Activated CD4-positive, alpha-beta T cell treated with anti-CD3 and anti-CD28 coated beads for 36 hours (primary cell): ENCODE data around the gene GPR160. TPM values are rescaled to one million over a fixed set of nuclear protein-coding genes. Genes with fewer than 3 reads are reported as not detected.

Experiments used
- ATAC-seq: fragments of 200-7000 bp; cut with Tn5 transposase; one replicate; pipeline ENCODE4 v1.10.0; 2021; ENCODE audit warnings: mild to moderate bottlenecking, moderate library complexity
- CTCF ChIA-PET: fragments of 350-600 bp; sonication (Branson Sonifier 250); formaldehyde crosslinking; loops from one replicate; lab custom pipeline; 2021; ENCODE audit warnings: antibody characterized with exemption; lab: Charles Lee
- POLR2A ChIA-PET: fragments of 350-600 bp; sonication (Branson Sonifier 250); formaldehyde crosslinking; loops from one replicate; lab custom pipeline; 2021; ENCODE audit warnings: antibody characterized with exemption, inconsistent platforms; lab: Charles Lee
- DNase-seq: peaks from one replicate; pipeline ENCODE4 v3.0.0-alpha.2; 2020
- H3K27ac Mint-ChIP-seq: one replicate; pipeline ENCODE4 v1.8.0; 2021; ENCODE audit warnings: mixed read lengths
- H3K27me3 Mint-ChIP-seq: one replicate; pipeline ENCODE4 v1.8.0; 2021; ENCODE audit warnings: mixed read lengths
- H3K36me3 Mint-ChIP-seq: one replicate; pipeline ENCODE4 v1.8.0; 2021; ENCODE audit warnings: low read depth, mixed read lengths
- H3K4me1 Mint-ChIP-seq: one replicate; pipeline ENCODE4 v1.8.0; 2021; ENCODE audit warnings: mixed read lengths
- H3K4me3 Mint-ChIP-seq: one replicate; pipeline ENCODE4 v1.8.0; 2021; ENCODE audit warnings: mild to moderate bottlenecking, moderate library complexity, mixed read lengths
- H3K9me3 Mint-ChIP-seq: one replicate; pipeline ENCODE4 v1.8.0; 2021; ENCODE audit warnings: low read depth, mixed read lengths
- intact Hi-C, 2 experiments: fragments of 100-400 bp; cut with DNase I in 1 of 2; cut with micrococcal nuclease in 1 of 2; formaldehyde crosslinking; loops; one replicate each; pipeline versions ENCODE4 v1.14.2 to v1.15.1; 2022 to 2024; cut with DNase I, micrococcal nuclease
- total RNA-seq, 2 experiments: library from RNA; stranded (reverse); gene quantifications; one replicate each; pipeline ENCODE4 v1.2.3, GENCODE V29; 2021

The GPR160 gene, protein sequence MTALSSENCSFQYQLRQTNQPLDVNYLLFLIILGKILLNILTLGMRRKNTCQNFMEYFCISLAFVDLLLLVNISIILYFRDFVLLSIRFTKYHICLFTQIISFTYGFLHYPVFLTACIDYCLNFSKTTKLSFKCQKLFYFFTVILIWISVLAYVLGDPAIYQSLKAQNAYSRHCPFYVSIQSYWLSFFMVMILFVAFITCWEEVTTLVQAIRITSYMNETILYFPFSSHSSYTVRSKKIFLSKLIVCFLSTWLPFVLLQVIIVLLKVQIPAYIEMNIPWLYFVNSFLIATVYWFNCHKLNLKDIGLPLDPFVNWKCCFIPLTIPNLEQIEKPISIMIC
- 10 to 100 TPM in 1 of 2 experiments, 1 to 10 TPM in 1; 9.4 to 11.1 TPM for total RNA-seq

DNA sequence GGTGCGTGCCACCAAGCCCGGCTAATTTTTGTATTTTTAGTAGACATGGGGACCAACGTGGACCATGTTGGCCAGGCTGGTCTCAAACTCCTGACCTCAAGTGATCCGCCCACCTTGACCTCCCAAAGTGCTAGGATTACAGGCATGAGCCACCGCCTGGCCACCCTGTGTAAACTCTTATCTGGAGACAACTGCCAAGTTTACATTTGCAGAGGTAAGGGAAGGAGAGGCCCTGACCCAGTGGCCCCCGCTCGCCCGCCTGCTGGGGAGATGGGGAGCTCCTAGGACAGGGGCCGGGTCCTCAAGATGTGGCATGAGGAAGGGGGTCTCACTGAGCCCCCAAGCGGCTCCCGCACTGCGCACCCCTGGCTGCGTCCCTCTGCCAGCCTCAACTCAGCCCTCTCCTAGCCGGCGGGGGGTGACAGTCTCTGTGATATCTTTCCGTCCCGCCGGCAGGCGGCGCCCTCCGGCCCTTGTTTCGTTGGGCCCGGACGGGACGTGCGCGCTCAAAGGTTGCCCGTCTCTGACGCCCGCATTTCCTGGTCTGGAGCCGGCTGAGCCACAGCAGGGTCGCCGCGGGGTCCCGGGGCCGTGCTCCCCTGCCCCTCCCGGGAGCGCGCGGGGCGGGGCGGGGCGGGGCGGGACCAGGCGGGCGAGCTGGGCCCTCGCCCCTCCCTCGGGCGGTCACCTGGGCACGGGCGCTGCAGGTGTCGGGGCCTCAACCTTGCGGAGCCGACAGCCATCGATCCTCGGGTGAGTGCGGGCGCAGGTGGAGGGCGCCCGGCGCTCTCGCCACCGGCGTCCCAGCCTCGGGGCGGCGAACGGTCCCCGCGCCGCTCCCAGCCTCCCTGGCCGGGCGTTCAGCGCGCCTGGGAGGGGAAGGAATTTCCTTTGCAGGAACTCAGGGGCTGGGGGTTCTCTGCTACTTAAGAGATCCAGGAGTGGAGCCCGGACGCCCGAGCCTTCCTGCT is at the start of gene GPR160:
GPR160 (plus strand) TSS at position 533 of the 971 bp plus-strand sequence. CDS start 45,978 bp downstream, outside the sequence.
- intact Hi-C loops: loop anchor here (1.0 to 5.0 kb wide), 10 partner anchors 17 to 320 kb away; partner anchors contain the start of genes LRRC34 (in 1 of the 2), LRRIQ4 (in 1 of the 2), PHC3 (in 1 of the 2) and SEC62 (in 1 of the 2)
- Mint-ChIP-seq H3K9me3 (no peaks in the 10 kb centered on the region), H3K4me3 (peak within 1 kb of the TSS; percentile 79), H3K36me3 (no peaks in the 10 kb centered on the region), H3K27ac (no peak within 1 kb of the TSS), H3K27me3 (no peaks in the 10 kb centered on the region), H3K4me1 (peaks cover 19% of the 10 kb centered on the region)
- DNase-seq (peak; percentile 92), ATAC-seq (peak; percentile 92)
- ChIA-PET POLR2A (no interaction called here), CTCF (interaction anchor here (0.5 to 1.8 kb wide), 4 partner anchors 16 to 63 kb away, joined by 3 to 4 read pairs (median 4); no protein-coding TSS in a partner anchor)

DNA sequence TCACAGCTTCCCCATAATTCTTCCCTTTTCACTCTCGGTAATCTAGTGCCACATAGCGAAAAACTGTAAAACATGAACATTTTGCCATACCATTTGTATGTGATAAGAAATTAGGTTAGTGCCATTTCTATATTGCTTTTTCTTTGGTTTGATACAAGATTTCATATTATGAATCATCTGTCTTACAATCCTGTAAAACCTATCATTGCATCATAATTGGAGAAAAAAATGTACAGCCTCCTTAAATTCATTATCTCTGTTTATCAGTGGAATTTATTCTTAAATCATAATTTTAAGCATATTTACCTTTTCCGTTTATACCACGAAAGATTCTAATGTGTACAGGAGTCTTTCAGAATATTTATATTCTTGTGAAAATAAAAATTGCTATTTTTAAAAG is 47.4 kb upstream of the GPR160 start:
- ATAC-seq: no peak
- POLR2A ChIA-PET: no interaction called here
- H3K27ac Mint-ChIP-seq: no peak overlapping the region
- peaks cover 18% of the 10 kb centered on the region for H3K36me3 Mint-ChIP-seq
- peaks cover 6% of the 10 kb centered on the region for H3K4me1 Mint-ChIP-seq
- no peak for DNase-seq
- CTCF ChIA-PET: interaction anchor here (2.1 kb wide), 1 partner anchor 30 kb away, joined by 6 read pairs; no protein-coding TSS in a partner anchor
- intact Hi-C loops: no loop called here
- H3K4me3 Mint-ChIP-seq: no peak overlapping the region
- H3K9me3 Mint-ChIP-seq: no peaks in the 10 kb centered on the region
- H3K27me3 Mint-ChIP-seq: no peaks in the 10 kb centered on the region

DNA sequence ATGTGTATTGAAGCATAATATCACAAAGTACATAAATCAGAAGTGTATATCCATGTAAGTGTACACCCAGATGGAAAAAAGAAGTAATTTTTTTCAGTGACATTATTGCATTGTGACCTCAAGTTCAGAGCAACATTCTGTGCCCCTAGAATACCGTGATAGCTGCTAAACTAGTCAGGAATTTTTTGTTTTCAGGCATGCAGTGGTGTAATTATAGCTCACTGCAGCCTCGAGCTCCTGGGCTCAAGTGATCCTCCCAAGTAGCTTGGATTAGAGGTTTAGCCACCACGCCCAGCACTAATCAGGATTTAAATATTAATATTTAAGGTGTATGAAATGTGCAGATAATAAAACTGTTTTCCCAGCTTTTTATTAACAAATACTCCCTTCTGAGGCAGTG is 45.6 kb upstream of the GPR160 start:
- H3K27me3 Mint-ChIP-seq: no peaks in the 10 kb centered on the region
- peaks cover 21% of the 10 kb centered on the region for H3K36me3 Mint-ChIP-seq
- intact Hi-C loops: no loop called here
- POLR2A ChIA-PET: interaction anchor here (0.6 kb wide), 1 partner anchor 355 kb away, joined by 4 read pairs; no protein-coding TSS in a partner anchor
- no peaks in the 10 kb centered on the region for H3K9me3 Mint-ChIP-seq
- no peak for DNase-seq
- ATAC-seq: no peak
- H3K27ac Mint-ChIP-seq: no peak overlapping the region
- no peak overlapping the region for H3K4me3 Mint-ChIP-seq
- peaks cover 6% of the 10 kb centered on the region for H3K4me1 Mint-ChIP-seq
- CTCF ChIA-PET: interaction anchor here (0.6 to 0.8 kb wide), 3 partner anchors 16 to 201 kb away, joined by 3 read pairs; no protein-coding TSS in a partner anchor

DNA sequence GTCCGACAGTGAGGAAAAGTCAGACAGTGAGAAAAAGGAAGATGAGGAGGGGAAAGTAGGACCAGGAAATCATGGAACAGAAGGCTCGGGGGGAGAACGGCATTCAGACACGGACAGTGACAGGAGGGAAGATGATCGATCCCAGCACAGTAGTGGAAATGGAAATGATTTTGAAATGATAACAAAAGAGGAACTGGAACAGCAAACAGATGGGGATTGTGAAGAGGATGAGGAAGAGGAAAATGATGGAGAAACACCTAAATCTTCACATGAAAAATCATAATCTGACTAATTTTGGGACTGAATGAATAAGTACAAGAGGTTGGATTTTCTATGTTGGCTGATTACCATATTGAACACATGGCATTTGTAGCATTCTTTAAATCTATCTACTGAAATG is 45.0 kb upstream of the GPR160 start:
- Mint-ChIP-seq H3K27me3 (no peaks in the 10 kb centered on the region), H3K4me3 (no peak overlapping the region), H3K27ac (peak overlapping the region; percentile 8), H3K36me3 (peaks cover 25% of the 10 kb centered on the region), H3K9me3 (no peaks in the 10 kb centered on the region), H3K4me1 (peaks cover 6% of the 10 kb centered on the region)
- CTCF ChIA-PET: interaction anchor here (0.8 to 1.7 kb wide), 2 partner anchors 16 to 130 kb away, joined by 3 to 5 read pairs; no protein-coding TSS in a partner anchor
- intact Hi-C loops: no loop called here
- no peak for DNase-seq
- POLR2A ChIA-PET: no interaction called here
- ATAC-seq: no peak

DNA sequence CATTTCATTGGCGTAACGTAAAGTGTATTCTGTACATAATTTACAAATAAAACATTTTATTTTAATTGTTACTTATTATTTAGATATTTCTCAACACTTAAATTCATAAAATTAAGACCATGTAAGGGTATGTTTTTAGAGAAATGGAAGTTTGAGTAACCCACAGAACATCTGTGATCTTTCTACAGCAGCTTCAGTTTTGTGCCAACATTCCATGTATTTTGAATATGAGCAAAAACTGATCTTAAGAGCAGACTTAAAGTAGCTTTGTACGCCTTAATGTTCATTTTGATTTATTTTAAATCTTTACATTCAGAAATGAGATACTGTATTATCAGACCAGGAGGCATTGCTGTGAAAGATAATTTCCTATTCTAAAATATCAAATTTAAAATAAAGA is 44.0 kb upstream of the GPR160 start:
- no peak overlapping the region for H3K27ac Mint-ChIP-seq
- ChIA-PET POLR2A (interaction anchor here (0.7 kb wide), 1 partner anchor 18 kb away, joined by 3 read pairs; no protein-coding TSS in a partner anchor), CTCF (interaction anchor here (0.8 to 1.7 kb wide), 2 partner anchors 14 to 17 kb away, joined by 3 to 5 read pairs; no protein-coding TSS in a partner anchor)
- ATAC-seq (no peak), DNase-seq (no peak)
- no peak overlapping the region for H3K4me3 Mint-ChIP-seq
- H3K4me1 Mint-ChIP-seq: peaks cover 10% of the 10 kb centered on the region
- intact Hi-C loops: no loop called here
- H3K36me3 Mint-ChIP-seq: peaks cover 26% of the 10 kb centered on the region
- no peaks in the 10 kb centered on the region for H3K27me3 Mint-ChIP-seq
- no peaks in the 10 kb centered on the region for H3K9me3 Mint-ChIP-seq

DNA sequence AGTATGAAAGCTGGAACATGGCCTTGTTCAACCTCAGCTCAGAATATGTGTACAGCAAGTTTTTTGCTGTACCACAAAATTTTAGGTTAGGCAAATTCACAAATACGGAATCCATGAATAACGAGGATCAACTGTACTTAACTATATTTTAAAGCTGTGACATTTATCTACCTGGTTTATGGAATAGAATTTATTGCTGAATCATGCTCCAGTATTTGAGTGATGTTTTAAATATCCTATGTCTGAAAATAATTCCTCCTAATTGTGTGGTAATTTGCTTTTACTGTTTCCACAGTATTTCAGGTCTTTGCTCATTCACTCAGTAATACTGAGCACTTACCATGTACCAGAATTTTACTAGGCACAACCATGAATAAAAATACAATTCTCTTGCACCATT is 41.7 kb upstream of the GPR160 start:
- no peak for DNase-seq
- H3K4me1 Mint-ChIP-seq: peaks cover 22% of the 10 kb centered on the region
- POLR2A ChIA-PET: no interaction called here
- ATAC-seq: no peak
- no peak overlapping the region for H3K27ac Mint-ChIP-seq
- peaks cover 2% of the 10 kb centered on the region for H3K9me3 Mint-ChIP-seq
- peaks cover 28% of the 10 kb centered on the region for H3K36me3 Mint-ChIP-seq
- H3K27me3 Mint-ChIP-seq: no peaks in the 10 kb centered on the region
- H3K4me3 Mint-ChIP-seq: no peak overlapping the region
- intact Hi-C loops: no loop called here
- CTCF ChIA-PET: interaction anchor here (1.0 kb wide), 1 partner anchor 10 kb away, joined by 4 read pairs; no protein-coding TSS in a partner anchor

DNA sequence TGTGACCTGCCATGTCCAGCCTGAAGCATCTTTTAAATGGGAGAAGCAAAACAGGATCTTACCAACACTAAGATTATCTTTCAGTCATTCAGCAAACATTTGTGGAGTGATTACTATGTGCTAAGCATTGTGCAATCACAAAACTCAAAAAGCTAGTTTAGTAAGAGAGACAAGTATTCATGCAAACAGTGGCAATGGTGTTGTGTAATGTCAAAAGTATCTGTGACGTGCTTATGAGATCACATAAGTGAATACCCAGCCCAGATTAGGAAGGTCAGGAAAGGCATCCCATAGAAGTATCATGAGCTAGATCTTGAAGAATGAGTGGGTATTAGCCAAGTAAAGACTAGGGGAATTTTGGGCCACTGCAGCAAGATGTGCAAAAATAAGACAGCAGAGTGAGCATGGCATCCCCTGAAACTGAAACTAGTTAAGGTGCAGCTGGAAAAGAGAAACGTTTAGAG is 39.1 kb upstream of the GPR160 start:
- peaks cover 21% of the 10 kb centered on the region for H3K36me3 Mint-ChIP-seq
- H3K9me3 Mint-ChIP-seq: peaks cover 2% of the 10 kb centered on the region
- no peaks in the 10 kb centered on the region for H3K27me3 Mint-ChIP-seq
- ATAC-seq (peak; percentile 61), DNase-seq (peak; percentile 24)
- CTCF ChIA-PET: interaction anchor here (0.6 kb wide), 1 partner anchor 222 kb away, joined by 3 read pairs; no protein-coding TSS in a partner anchor
- POLR2A ChIA-PET: no interaction called here
- H3K4me3 Mint-ChIP-seq: no peak overlapping the region
- intact Hi-C loops: loop anchor here (1.0 to 2.0 kb wide), 5 partner anchors 31 to 258 kb away; partner anchors contain the start of gene SEC62 (in 1 of the 2)
- H3K27ac Mint-ChIP-seq: peak overlapping the region; percentile 89
- peaks cover 36% of the 10 kb centered on the region for H3K4me1 Mint-ChIP-seq

DNA sequence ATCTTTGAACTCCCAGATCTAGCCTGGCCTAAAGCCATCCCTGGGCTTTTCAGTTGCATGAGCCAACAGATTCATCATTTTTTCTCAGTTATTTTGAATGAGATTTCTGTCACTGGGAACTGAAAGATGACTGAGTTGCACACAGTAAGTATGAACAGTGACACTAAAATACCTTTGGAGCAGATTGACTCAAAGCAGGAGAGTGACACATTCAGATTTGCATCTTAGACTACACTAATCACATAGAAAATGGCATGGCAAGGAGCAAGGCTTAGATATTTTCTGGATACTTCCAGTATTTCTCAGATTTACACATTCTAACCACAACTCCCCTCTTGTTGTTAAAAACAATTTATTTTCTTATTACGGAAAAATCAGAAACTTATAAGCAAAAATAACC is 38.4 kb upstream of the GPR160 start:
- Mint-ChIP-seq H3K27me3 (no peaks in the 10 kb centered on the region), H3K4me3 (no peak overlapping the region), H3K4me1 (peaks cover 41% of the 10 kb centered on the region), H3K9me3 (peaks cover 2% of the 10 kb centered on the region), H3K36me3 (peaks cover 21% of the 10 kb centered on the region), H3K27ac (peak overlapping the region; percentile 89)
- ChIA-PET CTCF (interaction anchor here (1.1 kb wide), 2 partner anchors 10 to 32 kb away, joined by 3 to 4 read pairs; partner anchors contain the start of gene SEC62), POLR2A (no interaction called here)
- intact Hi-C loops: loop anchor here (1.0 to 2.0 kb wide), 5 partner anchors 32 to 257 kb away; partner anchors contain the start of gene SEC62 (in 1 of the 2)
- ATAC-seq (peak; percentile 94), DNase-seq (peak; percentile 49)

DNA sequence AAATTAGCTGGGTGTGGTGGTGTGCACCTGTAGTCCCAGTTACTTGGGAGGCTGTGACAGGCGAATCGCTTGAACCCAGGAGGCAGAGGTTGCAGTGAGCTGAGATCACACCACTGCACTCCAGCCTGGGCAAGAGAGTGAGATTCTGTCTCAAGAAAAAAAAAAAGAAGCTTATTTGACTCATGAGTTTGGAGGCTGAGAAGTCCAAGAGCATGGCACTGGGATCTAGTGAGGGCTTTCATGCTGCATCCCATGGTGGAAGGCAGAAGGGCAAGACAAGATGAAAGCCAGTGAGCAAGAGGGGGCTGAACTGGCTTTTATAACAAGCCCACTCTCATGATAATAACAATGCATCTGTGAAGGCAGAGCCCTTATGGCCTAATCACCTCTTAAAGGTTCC is 37.7 kb upstream of the GPR160 start:
- intact Hi-C loops: no loop called here
- CTCF ChIA-PET: interaction anchor here (0.6 to 1.1 kb wide), 5 partner anchors 9 to 64 kb away, joined by 3 to 4 read pairs (median 3); partner anchors contain the start of gene SEC62
- H3K27me3 Mint-ChIP-seq: no peaks in the 10 kb centered on the region
- ATAC-seq (no peak), DNase-seq (no peak)
- H3K9me3 Mint-ChIP-seq: peaks cover 2% of the 10 kb centered on the region
- no peak overlapping the region for H3K27ac Mint-ChIP-seq
- peaks cover 41% of the 10 kb centered on the region for H3K4me1 Mint-ChIP-seq
- POLR2A ChIA-PET: interaction anchor here (0.6 kb wide), 1 partner anchor 423 kb away, joined by 6 read pairs; no protein-coding TSS in a partner anchor
- H3K36me3 Mint-ChIP-seq: peaks cover 21% of the 10 kb centered on the region
- H3K4me3 Mint-ChIP-seq: no peak overlapping the region

DNA sequence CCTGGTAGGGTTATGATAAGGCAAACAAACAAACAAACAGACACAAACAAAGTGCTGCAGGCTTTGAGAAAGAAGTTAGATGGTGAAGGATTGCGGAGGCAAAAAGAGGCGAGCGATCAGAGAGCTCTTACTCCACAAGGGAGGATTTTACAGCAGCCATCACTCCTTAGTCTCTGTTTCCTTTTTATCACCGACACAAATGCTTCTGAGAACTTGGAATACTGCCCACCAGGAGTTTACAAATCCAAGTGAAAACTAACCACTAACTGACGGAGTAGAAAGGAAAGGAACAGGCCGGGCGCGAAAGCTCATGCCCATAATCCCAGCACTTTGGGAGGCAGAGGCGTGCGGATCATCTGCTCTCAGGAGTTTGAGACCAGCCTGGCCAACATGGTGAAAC is 35.6 kb upstream of the GPR160 start:
- Mint-ChIP-seq H3K9me3 (peaks cover 4% of the 10 kb centered on the region), H3K36me3 (peaks cover 14% of the 10 kb centered on the region), H3K27ac (no peak overlapping the region), H3K4me1 (peaks cover 54% of the 10 kb centered on the region), H3K4me3 (no peak overlapping the region), H3K27me3 (no peaks in the 10 kb centered on the region)
- ATAC-seq (no peak), DNase-seq (no peak)
- intact Hi-C loops: no loop called here
- CTCF ChIA-PET: no interaction called here
- POLR2A ChIA-PET: interaction anchor here (0.6 kb wide), 1 partner anchor 381 kb away, joined by 3 read pairs; no protein-coding TSS in a partner anchor
